Measurements from ENCODE around the gene IGSF3.
"Not testable (repeated sequence)": the region's sequence is repeated elsewhere in the genome, so short reads cannot be mapped to it uniquely, and the experiment has no call there.

DNA sequence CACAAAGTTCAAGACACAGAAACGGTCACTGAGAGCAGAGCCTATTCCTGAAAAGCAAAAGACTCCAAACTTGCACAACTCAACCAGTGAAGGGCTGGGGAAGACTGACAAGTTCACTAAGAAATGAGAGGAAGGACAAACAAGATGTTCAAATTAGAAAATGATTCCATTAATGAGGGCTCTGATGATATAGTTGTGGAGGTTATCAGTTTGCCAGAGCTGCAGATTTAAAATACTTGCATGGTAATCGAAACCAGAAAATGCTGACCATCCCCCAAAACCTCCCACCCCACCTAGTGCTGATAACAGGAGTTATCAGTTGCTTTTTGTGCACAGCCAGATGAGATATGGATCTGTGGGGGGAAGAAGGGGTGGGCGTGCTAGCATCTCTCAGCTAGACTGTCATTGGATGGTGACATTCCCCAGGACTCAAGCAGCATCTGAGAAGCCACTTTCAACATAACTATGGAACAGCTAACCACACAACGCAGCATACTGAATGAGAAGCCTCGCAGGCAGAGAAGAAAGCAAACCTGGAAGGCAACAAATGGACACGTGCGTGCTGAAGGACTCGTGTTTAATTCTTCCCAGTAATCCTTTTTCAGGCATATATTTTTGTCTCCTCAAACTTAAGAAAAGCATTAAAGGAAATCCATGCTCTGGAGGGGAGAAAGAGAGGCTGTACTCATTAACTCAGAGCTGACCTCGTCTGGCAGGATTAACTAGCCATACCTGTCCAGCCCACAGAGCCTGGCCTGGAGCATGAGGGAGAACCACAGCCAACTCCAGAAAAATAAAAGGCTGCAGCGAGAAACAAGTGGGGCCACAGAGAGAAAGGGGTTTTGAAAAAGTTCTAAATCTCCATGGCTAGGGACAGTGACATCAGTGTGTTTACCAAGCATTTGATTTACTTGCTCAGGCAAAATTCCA, 35.3 kb downstream of the IGSF3 start:
- TF ChIP-seq, protein P1, sequence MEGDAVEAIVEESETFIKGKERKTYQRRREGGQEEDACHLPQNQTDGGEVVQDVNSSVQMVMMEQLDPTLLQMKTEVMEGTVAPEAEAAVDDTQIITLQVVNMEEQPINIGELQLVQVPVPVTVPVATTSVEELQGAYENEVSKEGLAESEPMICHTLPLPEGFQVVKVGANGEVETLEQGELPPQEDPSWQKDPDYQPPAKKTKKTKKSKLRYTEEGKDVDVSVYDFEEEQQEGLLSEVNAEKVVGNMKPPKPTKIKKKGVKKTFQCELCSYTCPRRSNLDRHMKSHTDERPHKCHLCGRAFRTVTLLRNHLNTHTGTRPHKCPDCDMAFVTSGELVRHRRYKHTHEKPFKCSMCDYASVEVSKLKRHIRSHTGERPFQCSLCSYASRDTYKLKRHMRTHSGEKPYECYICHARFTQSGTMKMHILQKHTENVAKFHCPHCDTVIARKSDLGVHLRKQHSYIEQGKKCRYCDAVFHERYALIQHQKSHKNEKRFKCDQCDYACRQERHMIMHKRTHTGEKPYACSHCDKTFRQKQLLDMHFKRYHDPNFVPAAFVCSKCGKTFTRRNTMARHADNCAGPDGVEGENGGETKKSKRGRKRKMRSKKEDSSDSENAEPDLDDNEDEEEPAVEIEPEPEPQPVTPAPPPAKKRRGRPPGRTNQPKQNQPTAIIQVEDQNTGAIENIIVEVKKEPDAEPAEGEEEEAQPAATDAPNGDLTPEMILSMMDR (IDR thresholded peaks at IDR 0.05), result not testable (repeated sequence)
- not testable (repeated sequence) for TF ChIP-seq POLR2A (IDR thresholded peaks at IDR 0.05; ENCODE audit: low read depth)
